H54 (cell line): Measurements from ENCODE around the gene CACNA2D3.

ENCODE experiments used
- DNase-seq: peaks from one replicate; pipeline ENCODE4 v3.0.0; 2011; ENCODE audit warnings: low spot score, mixed read lengths; ENCODE audit not compliant: insufficient read length
- FAIRE-seq: peaks from 3 replicates; lab custom pipeline; 2011; peaks lifted over from hg19 to GRCh38; lab: Jason Lieb, UNC
- POLR2A ChIP-seq: IDR thresholded peaks from 2 replicates; pipeline ENCODE4 v1.6.1; 2011; ENCODE audit warnings: low read depth, mild to moderate bottlenecking, low read length

CACNA2D3 gene

GRCh38 chr3:54202054-54202453 lies 79.7 kb downstream of the CACNA2D3 start:
- FAIRE-seq: no peak
- TF ChIP-seq POLR2A: no peak
- no peak for DNase-seq

GRCh38 chr3:54202651-54203248 lies 80.4 kb downstream of the CACNA2D3 start:
- TF ChIP-seq POLR2A: no peak
- no peak for FAIRE-seq

DNA sequence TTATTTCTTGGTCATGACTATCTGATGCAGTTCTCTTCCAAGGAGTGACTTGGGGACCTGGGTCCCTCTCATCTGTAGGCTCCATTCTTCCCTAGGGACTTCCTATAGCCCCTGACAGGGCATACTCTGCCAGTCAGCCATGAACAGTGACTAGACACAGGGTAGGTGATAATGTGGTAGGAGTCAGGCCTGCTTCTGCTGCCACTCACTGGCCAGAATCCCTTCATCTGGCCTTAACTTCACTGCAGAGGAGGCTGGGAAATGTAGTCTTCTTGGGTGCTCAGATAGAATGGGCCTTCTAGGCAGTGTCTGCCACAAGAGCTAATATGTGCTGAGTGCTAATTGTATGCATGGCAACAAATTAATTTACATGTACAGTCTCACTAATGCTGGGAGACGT lies 84.5 kb downstream of the CACNA2D3 start:
- FAIRE-seq (no peak), DNase-seq (no peak)
- no peak for TF ChIP-seq POLR2A

More at GRCh38 chr3:54202651-54203248, 80.4 kb downstream of the CACNA2D3 start:
- no peak for DNase-seq

GRCh38 chr3:54211097-54211496 lies 88.7 kb downstream of the CACNA2D3 start:
- no peak for FAIRE-seq
- DNase-seq: no peak
- TF ChIP-seq POLR2A: no peak

DNA sequence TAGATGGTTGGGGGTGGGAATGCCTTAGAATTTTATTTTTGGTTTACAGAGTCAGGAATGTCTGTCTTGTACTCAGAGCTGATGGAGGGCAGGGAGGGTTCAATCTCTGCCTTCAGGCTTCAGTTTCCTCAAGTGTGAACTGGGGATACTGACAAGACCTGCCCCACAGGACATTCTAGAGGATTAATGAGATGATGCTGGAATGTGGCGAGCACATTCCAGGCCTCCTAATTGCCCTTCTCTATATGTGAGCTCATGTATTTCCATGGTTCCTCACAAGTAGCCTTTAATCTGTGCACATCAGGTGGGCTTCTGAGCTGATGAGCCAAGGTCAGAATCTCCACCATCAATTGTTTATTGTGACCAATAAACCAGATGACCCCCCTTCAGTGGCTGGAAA lies 90.4 kb downstream of the CACNA2D3 start:
- TF ChIP-seq POLR2A: no peak
- FAIRE-seq: no peak
- DNase-seq: no peak

GRCh38 chr3:54213907-54214306 lies 91.6 kb downstream of the CACNA2D3 start:
- DNase-seq (no peak), FAIRE-seq (no peak)
- TF ChIP-seq POLR2A: no peak

- FAIRE-seq (no peak), DNase-seq (no peak)
- TF ChIP-seq POLR2A: no peak
These were observed 92.5 kb downstream of the CACNA2D3 start for GRCh38 chr3:54214845-54215244.

DNA sequence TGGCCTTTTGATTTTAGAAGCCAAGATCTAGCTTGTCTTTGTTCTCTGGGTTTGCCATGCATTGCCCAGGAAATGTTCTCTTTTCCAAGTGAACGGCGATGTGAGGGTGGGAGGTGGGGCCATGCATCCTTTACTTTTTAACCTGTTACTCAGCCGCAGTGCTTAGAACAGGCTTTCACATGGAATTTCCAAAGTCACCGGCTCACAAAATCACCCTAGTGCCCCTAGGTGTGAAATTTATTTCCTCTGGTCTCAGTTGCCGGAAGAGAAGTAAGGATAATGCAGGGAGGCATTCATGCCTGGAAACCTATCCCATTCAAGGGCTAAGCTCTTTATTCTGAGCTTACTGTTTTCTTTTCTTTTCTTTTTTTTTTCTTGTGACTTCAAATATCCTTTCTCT lies 93.2 kb downstream of the CACNA2D3 start:
- FAIRE-seq (no peak), DNase-seq (no peak)
- no peak for TF ChIP-seq POLR2A

GRCh38 chr3:54217828-54218227 lies 95.5 kb downstream of the CACNA2D3 start:
- DNase-seq: no peak
- no peak for TF ChIP-seq POLR2A
- FAIRE-seq: no peak

DNA sequence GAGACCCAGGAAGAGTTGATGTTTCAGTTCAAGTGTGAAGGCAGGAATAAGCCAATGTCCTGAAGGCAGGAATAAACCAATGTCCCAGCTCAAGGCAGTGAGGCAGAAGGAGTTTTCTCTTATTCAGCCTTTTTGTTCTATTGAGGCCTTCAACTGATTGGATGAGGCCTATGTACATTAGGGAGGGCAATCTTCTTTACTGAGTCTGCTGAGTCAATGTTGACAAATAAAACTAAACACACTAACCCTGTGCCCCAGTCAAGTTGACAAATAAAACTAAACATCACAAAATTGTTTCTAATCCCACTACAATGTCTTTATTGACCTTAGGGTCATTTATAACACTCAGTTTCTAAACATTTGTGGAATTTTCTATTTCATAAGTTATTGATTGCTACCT lies 100.0 kb downstream of the CACNA2D3 start:
- no peak for TF ChIP-seq POLR2A
- DNase-seq: no peak

GRCh38 chr3:54223063-54223462 lies 100.7 kb downstream of the CACNA2D3 start:
- TF ChIP-seq POLR2A: no peak
- DNase-seq: no peak

More for the DNA sequence above, 100.0 kb downstream of the CACNA2D3 start:
- FAIRE-seq: no peak

GRCh38 chr3:54225841-54226528 lies 103.6 kb downstream of the CACNA2D3 start:
- no peak for FAIRE-seq
- TF ChIP-seq POLR2A: no peak
- DNase-seq: no peak

More at GRCh38 chr3:54223063-54223462, 100.7 kb downstream of the CACNA2D3 start:
- no peak for FAIRE-seq

- no peak for DNase-seq
- FAIRE-seq: no peak
- no peak for TF ChIP-seq POLR2A
These were observed 106.5 kb downstream of the CACNA2D3 start for GRCh38 chr3:54228806-54229205.

GRCh38 chr3:54232618-54233017 lies 110.3 kb downstream of the CACNA2D3 start:
- no peak for FAIRE-seq
- DNase-seq: no peak
- no peak for TF ChIP-seq POLR2A

DNA sequence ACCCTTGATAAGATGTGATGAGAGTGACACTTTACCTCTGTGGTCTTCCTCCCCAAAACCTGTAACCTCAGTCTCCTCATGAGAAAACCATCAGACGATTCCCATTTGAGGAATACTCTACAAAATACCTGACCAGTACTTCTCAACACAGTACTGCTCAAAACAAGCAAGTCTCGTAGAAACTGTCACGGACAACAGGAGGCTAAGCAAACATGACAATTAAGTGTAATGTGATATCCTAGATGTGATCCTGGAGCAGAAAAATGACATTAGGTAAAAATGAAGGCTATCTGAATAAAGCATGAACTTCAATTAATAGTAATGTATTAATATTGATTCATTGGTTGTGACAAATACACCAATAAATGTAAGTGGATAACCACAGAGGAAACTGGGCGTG lies 113.6 kb downstream of the CACNA2D3 start:
- DNase-seq: no peak
- no peak for TF ChIP-seq POLR2A
- no peak for FAIRE-seq
